ENCODE measurements around the gene CTTNBP2. TPM values are rescaled to one million over a fixed set of nuclear protein-coding genes. Genes with fewer than 3 reads are reported as not detected.

Gene CTTNBP2
- total and polyA plus RNA-seq, 7 donors, result 0.60 to 11.1 (median 4.9) TPM

DNA sequence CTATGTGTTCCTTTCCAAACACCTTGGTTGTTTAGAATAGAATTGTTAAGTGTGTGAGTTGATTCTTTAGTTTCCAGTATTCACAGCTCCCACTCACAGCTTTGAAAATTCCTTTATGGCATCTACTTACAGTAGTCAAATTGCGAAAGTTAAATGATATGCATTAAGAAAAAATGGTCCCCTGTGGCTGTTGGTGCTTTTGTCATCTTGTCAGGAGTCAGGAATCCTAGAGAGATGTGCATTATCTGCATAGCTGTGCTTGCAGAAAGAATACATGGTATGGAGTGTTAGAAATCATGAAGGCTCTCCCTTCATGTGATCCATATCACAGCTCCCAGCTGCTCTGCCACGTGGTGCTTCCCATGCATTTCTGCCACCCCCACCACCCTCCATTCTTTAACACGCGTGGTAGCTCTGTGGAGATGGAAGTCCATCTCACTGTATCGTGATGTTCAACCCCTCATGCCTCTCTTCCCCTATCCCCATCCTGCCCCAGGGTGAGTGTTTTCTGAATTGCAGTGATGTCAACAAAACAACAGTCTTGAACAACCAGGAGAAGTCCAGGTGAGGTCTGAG is 29.2 kb upstream of the CTTNBP2 start:
- WGBS, 2 donors, result 88 to 91% methylated on average over 5 of the region's 5 CpGs
- no peaks in the 10 kb centered on the region for H3K27me3 ChIP-seq
- H3K4me3 ChIP-seq, result no peak overlapping the region
- H3K4me1 ChIP-seq, result no peaks in the 10 kb centered on the region
- TF ChIP-seq POLR2A (IDR thresholded peaks at IDR 0.05), result no peak
- no peak overlapping the region for H3K27ac ChIP-seq
- intact Hi-C loops (cut with DNase I), result no loop called here
- DNase-seq, result no peak
- H3K9me3 ChIP-seq, result no peaks in the 10 kb centered on the region
- H3K36me3 ChIP-seq, result no peaks in the 10 kb centered on the region

DNA sequence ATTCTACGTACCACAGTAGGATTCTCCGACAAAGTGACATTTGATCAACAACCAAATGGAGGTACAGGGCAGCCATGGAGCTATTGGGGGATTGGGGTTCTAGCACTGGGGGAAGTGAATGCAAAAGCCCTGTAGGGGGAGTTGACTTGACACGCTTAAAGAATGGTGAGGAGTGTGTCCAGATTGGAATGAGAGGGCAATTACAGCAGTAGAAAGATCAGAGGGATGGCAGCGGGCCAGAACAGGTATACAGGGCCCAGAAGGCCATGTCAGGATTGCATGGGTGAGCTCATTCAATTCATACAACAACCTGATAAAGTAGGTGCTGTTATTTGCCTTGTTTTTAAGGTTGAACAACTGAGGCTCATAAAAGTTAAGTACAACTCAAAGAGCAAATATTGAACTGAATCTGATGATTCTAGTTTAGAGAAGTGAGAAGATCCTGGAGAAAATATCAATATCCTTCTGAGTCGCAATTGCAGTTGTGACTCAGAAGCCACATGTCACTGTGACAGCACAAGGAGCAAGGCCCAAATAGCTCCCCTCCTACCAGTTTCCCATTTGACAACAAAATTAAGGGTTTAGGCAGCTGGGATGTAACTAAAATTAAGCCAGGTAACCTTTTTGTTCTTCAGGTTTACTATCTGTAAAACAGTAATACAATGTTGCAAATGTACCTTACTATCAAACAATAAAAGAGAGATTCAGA is 28.0 kb upstream of the CTTNBP2 start:
- H3K27ac ChIP-seq, result no peak overlapping the region
- H3K4me1 ChIP-seq, result no peaks in the 10 kb centered on the region
- no peaks in the 10 kb centered on the region for H3K36me3 ChIP-seq
- TF ChIP-seq POLR2AphosphoS5 (IDR thresholded peaks at IDR 0.05) (no peak), POLR2A (IDR thresholded peaks at IDR 0.05) (no peak), EP300 (IDR thresholded peaks at IDR 0.05) (no peak)
- TF ChIP-seq, protein P1, sequence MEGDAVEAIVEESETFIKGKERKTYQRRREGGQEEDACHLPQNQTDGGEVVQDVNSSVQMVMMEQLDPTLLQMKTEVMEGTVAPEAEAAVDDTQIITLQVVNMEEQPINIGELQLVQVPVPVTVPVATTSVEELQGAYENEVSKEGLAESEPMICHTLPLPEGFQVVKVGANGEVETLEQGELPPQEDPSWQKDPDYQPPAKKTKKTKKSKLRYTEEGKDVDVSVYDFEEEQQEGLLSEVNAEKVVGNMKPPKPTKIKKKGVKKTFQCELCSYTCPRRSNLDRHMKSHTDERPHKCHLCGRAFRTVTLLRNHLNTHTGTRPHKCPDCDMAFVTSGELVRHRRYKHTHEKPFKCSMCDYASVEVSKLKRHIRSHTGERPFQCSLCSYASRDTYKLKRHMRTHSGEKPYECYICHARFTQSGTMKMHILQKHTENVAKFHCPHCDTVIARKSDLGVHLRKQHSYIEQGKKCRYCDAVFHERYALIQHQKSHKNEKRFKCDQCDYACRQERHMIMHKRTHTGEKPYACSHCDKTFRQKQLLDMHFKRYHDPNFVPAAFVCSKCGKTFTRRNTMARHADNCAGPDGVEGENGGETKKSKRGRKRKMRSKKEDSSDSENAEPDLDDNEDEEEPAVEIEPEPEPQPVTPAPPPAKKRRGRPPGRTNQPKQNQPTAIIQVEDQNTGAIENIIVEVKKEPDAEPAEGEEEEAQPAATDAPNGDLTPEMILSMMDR (IDR thresholded peaks at IDR 0.05), result no peak
- WGBS, 2 donors, result 28 to 72% methylated on average over 5 of the region's 5 CpGs
- no peaks in the 10 kb centered on the region for H3K27me3 ChIP-seq
- H3K4me3 ChIP-seq, result no peak overlapping the region
- intact Hi-C loops (cut with DNase I), result no loop called here
- DNase-seq, result no peak
- H3K9me3 ChIP-seq, result no peaks in the 10 kb centered on the region

DNA sequence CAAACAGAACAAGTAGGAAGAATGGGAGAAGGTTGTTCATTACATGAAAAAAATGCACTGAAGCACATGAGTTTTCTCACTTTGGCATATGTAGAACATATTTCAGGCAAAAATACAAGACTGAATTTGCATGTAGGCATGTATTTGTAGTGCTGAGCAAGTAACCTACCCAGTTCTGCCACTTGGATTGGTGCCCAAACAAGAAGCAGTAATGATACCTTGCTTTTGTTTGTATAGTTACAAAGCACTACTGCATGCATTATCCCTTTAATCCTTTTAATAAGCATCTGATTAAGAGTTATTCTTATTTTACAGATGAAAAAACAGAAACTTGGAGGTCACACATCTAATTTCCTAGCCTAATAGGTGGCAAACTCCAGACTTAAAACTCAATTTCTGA is 23.1 kb upstream of the CTTNBP2 start:
- H3K9me3 ChIP-seq, result no peaks in the 10 kb centered on the region
- TF ChIP-seq, protein P1 (IDR thresholded peaks at IDR 0.05), result no peak
- TF ChIP-seq POLR2A (IDR thresholded peaks at IDR 0.05) (no peak), EP300 (IDR thresholded peaks at IDR 0.05) (no peak), POLR2AphosphoS5 (IDR thresholded peaks at IDR 0.05) (no peak)
- no peak overlapping the region for H3K4me3 ChIP-seq
- intact Hi-C loops (cut with DNase I), result no loop called here
- DNase-seq, result no peak
- H3K27ac ChIP-seq, result no peak overlapping the region
- H3K36me3 ChIP-seq, result no peaks in the 10 kb centered on the region
- H3K4me1 ChIP-seq, result no peaks in the 10 kb centered on the region
- H3K27me3 ChIP-seq, result no peaks in the 10 kb centered on the region

DNA sequence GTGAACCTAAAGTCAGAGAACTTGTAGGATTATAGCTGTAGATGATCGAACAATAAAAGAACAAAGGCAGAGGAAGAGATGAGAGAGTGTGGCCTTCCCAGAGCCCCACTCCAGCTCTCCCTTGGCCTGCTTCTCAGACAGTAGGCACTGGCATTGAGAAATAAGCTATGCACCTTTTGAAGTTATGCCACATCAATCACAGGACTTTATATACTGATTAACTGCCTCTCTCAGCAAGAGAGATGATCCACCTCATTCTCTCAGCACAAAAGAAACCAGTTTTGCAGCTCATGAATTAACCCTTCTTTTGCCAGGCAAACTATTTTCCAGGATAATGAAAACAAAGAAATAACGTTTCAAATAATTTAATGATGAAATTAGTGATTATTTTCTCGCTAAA is 22.0 kb upstream of the CTTNBP2 start:
- no peaks in the 10 kb centered on the region for H3K36me3 ChIP-seq
- no peak overlapping the region for H3K27ac ChIP-seq
- 66 to 81% methylated on average over 3 of the region's 3 CpGs for WGBS, 2 donors
- no peaks in the 10 kb centered on the region for H3K4me1 ChIP-seq
- H3K27me3 ChIP-seq, result no peaks in the 10 kb centered on the region
- H3K9me3 ChIP-seq, result no peaks in the 10 kb centered on the region
- TF ChIP-seq POLR2A (IDR thresholded peaks at IDR 0.05) (no peak), POLR2AphosphoS5 (IDR thresholded peaks at IDR 0.05) (no peak), EP300 (IDR thresholded peaks at IDR 0.05) (no peak)
- TF ChIP-seq, protein P1 (IDR thresholded peaks at IDR 0.05), result no peak
- no peak for DNase-seq
- H3K4me3 ChIP-seq, result no peak overlapping the region
- intact Hi-C loops (cut with DNase I), result no loop called here

DNA sequence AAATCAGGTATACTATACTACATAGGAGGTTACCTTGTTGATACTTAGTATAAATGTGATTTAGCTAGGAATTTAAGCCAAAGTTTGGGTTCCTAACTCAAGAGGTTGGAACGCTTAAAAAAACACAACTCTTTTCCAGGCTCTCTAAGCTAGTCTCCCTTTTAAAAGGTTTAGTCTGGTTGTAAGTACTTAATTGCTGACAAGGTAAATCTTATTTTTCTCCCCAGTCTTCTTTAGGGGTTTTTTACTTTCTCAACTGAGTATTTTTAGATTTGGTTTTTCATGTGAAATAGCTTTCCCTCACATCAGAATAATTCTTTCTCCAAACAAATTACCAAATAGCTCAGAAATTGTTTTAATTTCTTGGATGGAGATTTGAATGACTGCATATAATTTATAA is 20.8 kb upstream of the CTTNBP2 start:
- TF ChIP-seq, protein P1 (IDR thresholded peaks at IDR 0.05), result no peak
- TF ChIP-seq POLR2A (IDR thresholded peaks at IDR 0.05) (no peak), POLR2AphosphoS5 (IDR thresholded peaks at IDR 0.05) (no peak), EP300 (IDR thresholded peaks at IDR 0.05) (no peak)
- 89 to 92% methylated on average over 1 of the region's 1 CpG for WGBS, 2 donors
- no peak for DNase-seq
- Histone ChIP-seq H3K4me1 (no peaks in the 10 kb centered on the region), H3K36me3 (no peaks in the 10 kb centered on the region), H3K4me3 (no peak overlapping the region), H3K9me3 (no peaks in the 10 kb centered on the region), H3K27ac (no peak overlapping the region), H3K27me3 (no peaks in the 10 kb centered on the region)
- intact Hi-C loops (cut with DNase I), result no loop called here
